Measurements from ENCODE around the gene JAG1. TPM values are rescaled to one million over a fixed set of nuclear protein-coding genes. Genes with fewer than 3 reads are reported as not detected.

Gene JAG1
- polyA plus RNA-seq, 1 donor from 2014 or later = 9.0 TPM

GRCh38 chr20:10701607-10702006 lies 27.8 kb upstream of the JAG1 start:
- Histone ChIP-seq H4K20me1 (ENCODE audit: insufficient read depth) (no peaks in the 10 kb centered on the region), H2AFZ (ENCODE audit: low read depth, low read length) (no peak overlapping the region), H3K27ac (ENCODE audit: low read length) (no peak overlapping the region), H3K9ac (ENCODE audit: low read length) (no peak overlapping the region), H3K27me3 (ENCODE audit: insufficient read depth, low read depth, low read length) (no peaks in the 10 kb centered on the region), H3K79me2 (replicated peaks; ENCODE audit: insufficient read depth, low read length) (no peaks in the 10 kb centered on the region), H3K4me2 (ENCODE audit: low read length) (no peak overlapping the region), H3K9me3 (ENCODE audit: low read length) (no peaks in the 10 kb centered on the region), H3K9me2 (ENCODE audit: insufficient read depth, low read length) (no peaks in the 10 kb centered on the region), H3K36me3 (ENCODE audit: insufficient read depth, low read length) (no peaks in the 10 kb centered on the region), H3K4me3 (ENCODE audit: low read length) (no peak overlapping the region), H3F3A (ENCODE audit: insufficient read depth, low read length, poor library complexity, severe bottlenecking) (no peaks in the 10 kb centered on the region)
- no peak for TF ChIP-seq TAF1 (IDR thresholded peaks at IDR 0.05; ENCODE audit: low read depth)
- no peak for TF ChIP-seq RAD21 (conservative IDR thresholded peaks at IDR 0.05)
- no peak for TF ChIP-seq POLR2AphosphoS5 (IDR thresholded peaks at IDR 0.05)
- TF ChIP-seq MXI1 (conservative IDR thresholded peaks at IDR 0.05; ENCODE audit: poor library complexity, severe bottlenecking) = no peak
- no peak for TF ChIP-seq CTCF (IDR thresholded peaks at IDR 0.05; ENCODE audit: poor library complexity, severe bottlenecking)
- TF ChIP-seq EP300 (conservative IDR thresholded peaks at IDR 0.05; ENCODE audit: poor library complexity, severe bottlenecking) = no peak
- TF ChIP-seq SMC3 (conservative IDR thresholded peaks at IDR 0.05; ENCODE audit: poor library complexity) = no peak
- no peak for TF ChIP-seq REST (IDR thresholded peaks at IDR 0.05; ENCODE audit: borderline replicate concordance)
- TF ChIP-seq EZH2 (IDR thresholded peaks at IDR 0.05; ENCODE audit: borderline replicate concordance, insufficient read depth, low read length, poor library complexity, severe bottlenecking) = no peak

GRCh38 chr20:10699941-10700340 lies 26.1 kb upstream of the JAG1 start:
- Histone ChIP-seq H4K20me1 (ENCODE audit: insufficient read depth) (no peaks in the 10 kb centered on the region), H3F3A (ENCODE audit: insufficient read depth, low read length, poor library complexity, severe bottlenecking) (no peaks in the 10 kb centered on the region), H3K9me3 (ENCODE audit: low read length) (no peaks in the 10 kb centered on the region), H3K4me2 (ENCODE audit: low read length) (no peak overlapping the region), H3K79me2 (replicated peaks; ENCODE audit: insufficient read depth, low read length) (no peaks in the 10 kb centered on the region), H3K27ac (ENCODE audit: low read length) (no peak overlapping the region), H3K36me3 (ENCODE audit: insufficient read depth, low read length) (no peaks in the 10 kb centered on the region), H3K9ac (ENCODE audit: low read length) (no peak overlapping the region), H3K9me2 (ENCODE audit: insufficient read depth, low read length) (no peaks in the 10 kb centered on the region), H3K27me3 (ENCODE audit: insufficient read depth, low read depth, low read length) (no peaks in the 10 kb centered on the region), H3K4me3 (ENCODE audit: low read length) (no peak overlapping the region), H2AFZ (ENCODE audit: low read depth, low read length) (no peak overlapping the region)
- TF ChIP-seq SMC3 (conservative IDR thresholded peaks at IDR 0.05; ENCODE audit: poor library complexity) (no peak), EP300 (conservative IDR thresholded peaks at IDR 0.05; ENCODE audit: poor library complexity, severe bottlenecking) (no peak), CTCF (IDR thresholded peaks at IDR 0.05; ENCODE audit: poor library complexity, severe bottlenecking) (no peak), POLR2AphosphoS5 (IDR thresholded peaks at IDR 0.05) (no peak), REST (IDR thresholded peaks at IDR 0.05; ENCODE audit: borderline replicate concordance) (no peak), TAF1 (IDR thresholded peaks at IDR 0.05; ENCODE audit: low read depth) (no peak), RAD21 (conservative IDR thresholded peaks at IDR 0.05) (no peak), MXI1 (conservative IDR thresholded peaks at IDR 0.05; ENCODE audit: poor library complexity, severe bottlenecking) (no peak), EZH2 (IDR thresholded peaks at IDR 0.05; ENCODE audit: borderline replicate concordance, insufficient read depth, low read length, poor library complexity, severe bottlenecking) (no peak)

All from neural cell (in vitro differentiated cells).